Sigmoid colon (tissue), 7 donors: ENCODE results near the gene TFE3. TPM values are rescaled to one million over a fixed set of nuclear protein-coding genes. Genes with fewer than 3 reads are reported as not detected.
"Not testable (repeated sequence)": the region's sequence is repeated elsewhere in the genome, so short reads cannot be mapped to it uniquely, and the experiment has no call there.

Source experiments
- DNase-seq: peaks from one replicate; pipeline ENCODE4 v3.0.0-alpha.2; 2019
- H3K27ac ChIP-seq, 4 donors: fragments of 200-600 bp; sonication (generic); one replicate each; pipeline ENCODE4 v1.5.1; 2016 to 2019; ENCODE audit warnings: mild to moderate bottlenecking in 1 of 4
- H3K27me3 ChIP-seq, 3 donors: fragments of 200-600 bp; sonication (generic); one replicate each; pipeline ENCODE4 v1.5.1; 2019; ENCODE audit warnings: mild to moderate bottlenecking in 1 of 3
- H3K36me3 ChIP-seq, 4 donors: fragments of 200-600 bp; sonication (generic); one replicate each; pipeline ENCODE4 v1.5.1; 2016 to 2019
- H3K4me1 ChIP-seq, 4 donors: fragments of 200-600 bp; sonication (generic); one replicate each; pipeline ENCODE4 v1.5.1; 2017 to 2019
- H3K4me3 ChIP-seq, 4 donors: fragments of 200-600 bp; sonication (generic); one replicate each; pipeline ENCODE4 v1.5.1; 2017 to 2019; ENCODE audit warnings: mild to moderate bottlenecking in 2 of 4, moderate library complexity in 1 of 4
- H3K9me3 ChIP-seq, 4 donors: fragments of 200-600 bp in 3 of 4; sonication (generic) in 3 of 4; one replicate each; pipeline versions ENCODE4 v1.5.1 to v1.6.1; 2013 to 2019
- CTCF ChIP-seq, 4 experiments: fragments of 450-650 bp in 3 of 4; fragments of 200-600 bp in 1 of 4; IDR thresholded peaks; one replicate each; pipeline ENCODE4 v1.5.1; 2016 to 2019; ENCODE audit warnings: antibody characterized with exemption in 4 of 4, mild to moderate bottlenecking in 3 of 4, moderate library complexity in 2 of 4
- EP300 ChIP-seq, 4 donors: sonication (generic); formaldehyde crosslinking; IDR thresholded peaks; one replicate each; pipeline ENCODE4 v1.6.1; 2017; ENCODE audit warnings: antibody characterized with exemption in 4 of 4
- POLR2A ChIP-seq, 2 donors: fragments of 450-650 bp; IDR thresholded peaks; one replicate each; pipeline ENCODE4 v1.6.1; 2016; ENCODE audit warnings: antibody characterized with exemption in 2 of 2, mild to moderate bottlenecking in 2 of 2, moderate library complexity in 2 of 2
- POLR2AphosphoS5 ChIP-seq, 4 donors: sonication (generic); formaldehyde crosslinking; IDR thresholded peaks; one replicate each; pipeline ENCODE4 v1.6.1; 2017; ENCODE audit warnings: antibody characterized with exemption in 4 of 4
- WGBS, 2 donors: extraction: QIAGEN DNeasy Blood & Tissue Kit; methylation state at CpG; one replicate each; pipeline ENCODE4 v1.1.7; 2013; 5-methylcytosine and 5-hydroxymethylcytosine counted together
- intact Hi-C: fragments of 100-400 bp; cut with DNase I; formaldehyde crosslinking; loops from one replicate; pipeline ENCODE4 v1.15.1; 2023
- polyA plus RNA-seq, 3 donors: library from polyadenylated mRNA; stranded (reverse); fragments of 200-250 nt; gene quantifications; one replicate each; pipeline ENCODE4 v1.2.3, GENCODE V29; 2013
- small RNA-seq, 3 donors: library from RNA; depleted of rRNA; stranded (forward); fragments of <200 nt; gene quantifications; one replicate each; pipeline ENCODE3, GENCODE V24; 2016
- total RNA-seq, 4 donors: library from RNA; depleted of rRNA; stranded (reverse); fragments of >200 nt; gene quantifications; one replicate each; pipeline ENCODE4 v1.1.0, GENCODE V29; 2016
- donor health status: healthy with polysubstance abuse.
- donor health status: Bipolar disorder and iron deficiency.
- donor health status: healthy.

TFE3 gene
- total and polyA plus RNA-seq, 7 donors, result 21.0 to 69.8 (median 38.3) TPM

GRCh38 chrX:48983896-48984295 is 59.3 kb downstream of the TFE3 start:
- TF ChIP-seq POLR2AphosphoS5 (IDR thresholded peaks at IDR 0.05) (no peak), POLR2A (IDR thresholded peaks at IDR 0.05) (no peak), CTCF (IDR thresholded peaks at IDR 0.05) (no peak), EP300 (IDR thresholded peaks at IDR 0.05) (no peak)
- DNase-seq, result no peak

GRCh38 chrX:48983081-48983480 is 60.1 kb downstream of the TFE3 start:
- intact Hi-C loops, result no loop called here
- peaks cover 0 to 49% (median 12%) of the 10 kb centered on the region in 4 donors for H3K36me3 ChIP-seq
- DNase-seq, result no peak
- no peak for TF ChIP-seq POLR2A (IDR thresholded peaks at IDR 0.05)
- TF ChIP-seq POLR2AphosphoS5 (IDR thresholded peaks at IDR 0.05), result no peak
- TF ChIP-seq CTCF (IDR thresholded peaks at IDR 0.05), result no peak
- no peak for TF ChIP-seq EP300 (IDR thresholded peaks at IDR 0.05)
- H3K9me3 ChIP-seq, result no peaks in the 10 kb centered on the region
- no peak overlapping the region for H3K4me3 ChIP-seq
- H3K27me3 ChIP-seq, result no peaks in the 10 kb centered on the region
- WGBS, 2 donors, result 93 to 95% methylated on average over 17 of the region's 17 CpGs
- no peaks in the 10 kb centered on the region for H3K4me1 ChIP-seq
- no peak overlapping the region for H3K27ac ChIP-seq

More at GRCh38 chrX:48983896-48984295, 59.3 kb downstream of the TFE3 start:
- WGBS, 2 donors, result 65 to 68% methylated on average over 3 of the region's 3 CpGs
- H3K4me3 ChIP-seq, result no peak overlapping the region
- no peaks in the 10 kb centered on the region for H3K27me3 ChIP-seq
- H3K9me3 ChIP-seq, result no peaks in the 10 kb centered on the region
- intact Hi-C loops, result no loop called here
- no peaks in the 10 kb centered on the region for H3K4me1 ChIP-seq
- peaks cover 0 to 54% (median 12%) of the 10 kb centered on the region in 4 donors for H3K36me3 ChIP-seq
- no peak overlapping the region for H3K27ac ChIP-seq

- DNase-seq, result no peak
- H3K27ac ChIP-seq, result no peak overlapping the region
- peaks cover 0 to 50% (median 12%) of the 10 kb centered on the region in 4 donors for H3K36me3 ChIP-seq
- H3K4me1 ChIP-seq, result no peaks in the 10 kb centered on the region
- no peaks in the 10 kb centered on the region for H3K9me3 ChIP-seq
- no peak for TF ChIP-seq EP300 (IDR thresholded peaks at IDR 0.05)
- TF ChIP-seq POLR2AphosphoS5 (IDR thresholded peaks at IDR 0.05), result no peak
- no peak for TF ChIP-seq POLR2A (IDR thresholded peaks at IDR 0.05)
- no peak for TF ChIP-seq CTCF (IDR thresholded peaks at IDR 0.05)
- H3K4me3 ChIP-seq, result no peak overlapping the region
- intact Hi-C loops, result no loop called here
- no peaks in the 10 kb centered on the region for H3K27me3 ChIP-seq
- 95 to 96% methylated on average over 10 of the region's 10 CpGs for WGBS, 2 donors
These were observed 62.0 kb downstream of the TFE3 start for GRCh38 chrX:48981178-48981577.

DNA sequence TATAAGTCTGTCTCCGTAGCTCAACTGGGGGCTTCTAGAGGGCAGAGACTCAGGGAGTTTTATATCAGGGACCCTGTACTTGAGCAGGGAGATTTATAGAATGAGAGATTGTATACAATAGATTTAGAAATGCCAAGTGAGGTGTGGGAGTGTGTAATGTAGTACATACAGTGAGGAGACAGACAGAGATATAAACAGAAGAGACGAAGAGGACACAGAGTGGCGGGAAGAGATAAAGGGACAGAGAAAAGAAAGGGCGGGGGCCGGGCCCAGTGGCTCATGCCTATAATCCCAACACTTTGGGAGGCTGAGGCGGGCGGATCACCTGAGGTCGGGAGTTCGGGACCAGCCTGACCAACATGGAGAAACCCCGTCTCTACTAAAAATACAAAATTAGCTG is 62.8 kb downstream of the TFE3 start:
- H3K4me1 ChIP-seq, H3K27me3 ChIP-seq, H3K9me3 ChIP-seq, H3K4me3 ChIP-seq, intact Hi-C loops, DNase-seq, H3K27ac ChIP-seq: not testable (repeated sequence)
- 73 to 84% methylated on average over 6 to 8 of the region's 10 CpGs for WGBS, 2 donors
- peaks cover 0 to 52% (median 12%) of the 10 kb centered on the region in 4 donors for H3K36me3 ChIP-seq

Small RNA genes lying within 50 kb of the gene (small RNA-seq; reads per million reads assigned to genes)
- 0 to 0.44 (median 0.11) reads per million in 3 donors for gene RNU4-52P

Other genes with a start within 250 kb of the TFE3 start
- 100 to 1,000 TPM in 2 of 4 donors, 10 to 100 TPM in 2; 39.6 to 110 (median 78.3) TPM for gene HDAC6, start 241.3 kb downstream of the TFE3 start, total RNA-seq
- gene HDAC6, start 241.3 kb downstream of the TFE3 start, polyA plus RNA-seq, result 10 to 100 TPM; 22.2 to 69.9 (median 25.2) TPM
- gene ERAS, start 216.8 kb downstream of the TFE3 start, total RNA-seq, result not detected
- gene ERAS, start 216.8 kb downstream of the TFE3 start, polyA plus RNA-seq, result under 1 TPM in 1 of 3 donors, not detected in 2; 0.12 TPM
- gene PCSK1N, start 207.7 kb downstream of the TFE3 start, total RNA-seq, result 10 to 100 TPM in 3 of 4 donors, 1 to 10 TPM in 1; 4.1 to 25.7 (median 21.4) TPM
- 1 to 10 TPM; 2.3 to 6.9 (median 6.0) TPM for gene PCSK1N, start 207.7 kb downstream of the TFE3 start, polyA plus RNA-seq
- gene TIMM17B, start 145.6 kb downstream of the TFE3 start, total RNA-seq, result 10 to 100 TPM; 37.7 to 59.6 (median 45.7) TPM
- gene TIMM17B, start 145.6 kb downstream of the TFE3 start, polyA plus RNA-seq, result 10 to 100 TPM; 38.4 to 63.1 (median 53.4) TPM
- gene PQBP1, start 145.4 kb downstream of the TFE3 start, total RNA-seq, result 100 to 1,000 TPM in 2 of 4 donors, 10 to 100 TPM in 2; 83.1 to 103 (median 94.9) TPM
- 10 to 100 TPM; 65.0 to 80.8 (median 77.5) TPM for gene PQBP1, start 145.4 kb downstream of the TFE3 start, polyA plus RNA-seq
- gene SLC35A2, start 131.7 kb downstream of the TFE3 start, total RNA-seq, result 10 to 100 TPM in 1 of 4 donors, 1 to 10 TPM in 3; 5.6 to 20.2 (median 6.0) TPM
- gene SLC35A2, start 131.7 kb downstream of the TFE3 start, polyA plus RNA-seq, result 10 to 100 TPM in 1 of 3 donors, 1 to 10 TPM in 2; 6.0 to 43.9 (median 9.0) TPM
- 1 to 10 TPM; 2.4 to 6.9 (median 4.4) TPM for gene PIM2, start 124.3 kb downstream of the TFE3 start, total RNA-seq
- gene PIM2, start 124.3 kb downstream of the TFE3 start, polyA plus RNA-seq, result 10 to 100 TPM in 1 of 3 donors, 1 to 10 TPM in 2; 6.6 to 42.0 (median 6.7) TPM
- gene OTUD5, start 85.8 kb downstream of the TFE3 start, total RNA-seq, result 10 to 100 TPM; 33.6 to 41.4 (median 38.0) TPM
- 10 to 100 TPM; 22.4 to 39.3 (median 24.6) TPM for gene OTUD5, start 85.8 kb downstream of the TFE3 start, polyA plus RNA-seq
- 1 to 10 TPM in 3 of 4 donors, under 1 TPM in 1; 0.95 to 2.5 (median 1.3) TPM for gene KCND1, start 71.5 kb downstream of the TFE3 start, total RNA-seq
- gene KCND1, start 71.5 kb downstream of the TFE3 start, polyA plus RNA-seq, result 1 to 10 TPM in 1 of 3 donors, not detected in 2; 1.7 TPM
- 10 to 100 TPM; 19.7 to 63.1 (median 29.7) TPM for gene GRIPAP1, start 41.1 kb downstream of the TFE3 start, total RNA-seq
- gene GRIPAP1, start 41.1 kb downstream of the TFE3 start, polyA plus RNA-seq, result 10 to 100 TPM; 14.4 to 42.0 (median 18.3) TPM
- 1 to 10 TPM in 3 of 4 donors, under 1 TPM in 1; 0.71 to 3.9 (median 1.3) TPM for gene CCDC120, start 15.6 kb upstream of the TFE3 start, total RNA-seq
- 1 to 10 TPM; 4.2 to 7.6 (median 4.2) TPM for gene CCDC120, start 15.6 kb upstream of the TFE3 start, polyA plus RNA-seq
- gene PRAF2, start 30.6 kb upstream of the TFE3 start, total RNA-seq, result 10 to 100 TPM; 18.2 to 20.2 (median 19.0) TPM
- gene PRAF2, start 30.6 kb upstream of the TFE3 start, polyA plus RNA-seq, result 10 to 100 TPM in 1 of 3 donors, 1 to 10 TPM in 2; 2.8 to 15.2 (median 8.4) TPM
- gene WDR45, start 36.5 kb upstream of the TFE3 start, total RNA-seq, result 100 to 1,000 TPM in 1 of 4 donors, 10 to 100 TPM in 3; 78.5 to 102 (median 93.5) TPM
- 10 to 100 TPM; 49.5 to 57.1 (median 55.5) TPM for gene WDR45, start 36.5 kb upstream of the TFE3 start, polyA plus RNA-seq
- 10 to 100 TPM; 14.4 to 25.0 (median 23.6) TPM for gene GPKOW, start 80.4 kb upstream of the TFE3 start, total RNA-seq
- 10 to 100 TPM; 23.4 to 24.6 (median 24.3) TPM for gene GPKOW, start 80.4 kb upstream of the TFE3 start, polyA plus RNA-seq
- 1 to 10 TPM; 1.4 to 3.1 (median 1.8) TPM for gene MAGIX, start 119.4 kb upstream of the TFE3 start, total RNA-seq
- gene MAGIX, start 119.4 kb upstream of the TFE3 start, polyA plus RNA-seq, result 10 to 100 TPM in 2 of 3 donors, 1 to 10 TPM in 1; 7.7 to 24.0 (median 13.6) TPM
- gene PLP2, start 128.5 kb upstream of the TFE3 start, total RNA-seq, result 10 to 100 TPM; 39.0 to 65.1 (median 48.9) TPM
- gene PLP2, start 128.5 kb upstream of the TFE3 start, polyA plus RNA-seq, result 100 to 1,000 TPM in 1 of 3 donors, 10 to 100 TPM in 2; 61.7 to 185 (median 88.9) TPM
- gene PRICKLE3, start 143.0 kb upstream of the TFE3 start, total RNA-seq, result 10 to 100 TPM in 2 of 4 donors, 1 to 10 TPM in 2; 7.7 to 13.0 (median 10.4) TPM
- 1 to 10 TPM; 4.8 to 9.8 (median 6.0) TPM for gene PRICKLE3, start 143.0 kb upstream of the TFE3 start, polyA plus RNA-seq
- 10 to 100 TPM in 2 of 4 donors, 1 to 10 TPM in 2; 4.1 to 14.6 (median 10.9) TPM for gene SYP, start 156.8 kb upstream of the TFE3 start, total RNA-seq
- gene SYP, start 156.8 kb upstream of the TFE3 start, polyA plus RNA-seq, result 10 to 100 TPM in 1 of 3 donors, 1 to 10 TPM in 2; 1.2 to 20.2 (median 1.4) TPM
- gene CACNA1F, start 190.0 kb upstream of the TFE3 start, total RNA-seq, result under 1 TPM in 2 of 4 donors, not detected in 2; 0.14 to 0.16 TPM
- gene CACNA1F, start 190.0 kb upstream of the TFE3 start, polyA plus RNA-seq, result under 1 TPM in 2 of 3 donors, not detected in 1; under 0.01 to 0.70 TPM
- 10 to 100 TPM; 11.1 to 15.0 (median 12.6) TPM for gene CCDC22, start 192.1 kb upstream of the TFE3 start, total RNA-seq
- 10 to 100 TPM in 1 of 3 donors, 1 to 10 TPM in 2; 9.0 to 16.1 (median 9.6) TPM for gene CCDC22, start 192.1 kb upstream of the TFE3 start, polyA plus RNA-seq
- gene FOXP3, start 221.4 kb upstream of the TFE3 start, total RNA-seq, result not detected
- 1 to 10 TPM in 1 of 3 donors, not detected in 2; 3.1 TPM for gene FOXP3, start 221.4 kb upstream of the TFE3 start, polyA plus RNA-seq
- 10 to 100 TPM in 2 of 4 donors, 1 to 10 TPM in 2; 8.6 to 13.7 (median 10.1) TPM for gene PPP1R3F, start 226.4 kb upstream of the TFE3 start, total RNA-seq
- 1 to 10 TPM; 2.2 to 5.4 (median 3.9) TPM for gene PPP1R3F, start 226.4 kb upstream of the TFE3 start, polyA plus RNA-seq